Stimulated activated CD8-positive, alpha-beta memory T cell treated with anti-CD3 and anti-CD28 coated beads, Interleukin-4, amount 100 ng/mL, for 48 hours (primary cell): ENCODE results near the gene MEIOB.
"Not testable (repeated sequence)": the region's sequence is repeated elsewhere in the genome, so short reads cannot be mapped to it uniquely, and the experiment has no call there.

ENCODE experiments used
- DNase-seq: peaks from one replicate; pipeline ENCODE4 v3.0.0-alpha.2; 2020

Gene MEIOB

GRCh38 chr16:1807626-1808025 lies 64.3 kb downstream of the MEIOB start:
- no peak for DNase-seq

- no peak for DNase-seq
These were observed 71.3 kb downstream of the MEIOB start for GRCh38 chr16:1800701-1801100.

- DNase-seq: not testable (repeated sequence)
These were observed 72.7 kb downstream of the MEIOB start for GRCh38 chr16:1799263-1799662.

DNA sequence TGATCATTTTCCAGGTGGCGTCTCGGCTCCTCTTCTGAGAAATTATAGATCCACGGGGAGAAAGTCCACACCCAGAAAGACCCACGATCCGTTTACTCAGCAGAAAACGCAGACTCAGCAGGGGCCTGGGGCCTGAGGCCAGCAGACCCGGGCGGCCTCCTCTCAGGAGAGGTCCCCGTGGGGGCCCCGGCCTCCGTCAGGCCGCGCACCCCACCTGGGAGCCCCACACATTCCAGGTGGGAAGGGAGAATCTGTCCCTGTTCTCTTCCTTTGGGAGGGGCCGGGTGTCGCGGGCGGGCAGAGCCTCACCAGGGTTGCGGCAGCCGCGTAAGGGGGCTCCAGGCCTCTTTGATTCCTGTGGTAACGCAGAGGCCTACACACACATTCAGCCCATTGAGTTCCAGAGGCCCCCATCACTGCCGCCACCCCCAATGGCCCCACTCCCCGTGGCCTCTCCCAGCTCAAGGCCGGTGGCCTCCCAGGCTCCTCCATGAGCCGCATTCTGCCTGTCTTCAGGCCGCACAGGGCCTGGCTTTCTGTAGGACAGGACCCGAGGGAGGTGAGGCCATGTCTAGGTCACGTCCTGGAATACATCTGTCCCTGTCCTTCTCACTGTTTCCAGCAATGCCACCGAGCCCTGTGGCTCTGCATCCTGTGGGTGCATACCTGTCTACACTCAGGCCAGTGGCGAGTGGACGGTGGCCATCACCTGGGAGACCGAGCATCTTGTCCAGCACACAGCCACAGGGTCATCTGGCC lies 76.9 kb downstream of the MEIOB start:
- no peak for DNase-seq

GRCh38 chr16:1794221-1794871 lies 77.6 kb downstream of the MEIOB start:
- no peak for DNase-seq

GRCh38 chr16:1793578-1794220 lies 78.3 kb downstream of the MEIOB start, which contains the start of gene IGFALS:
Gene IGFALS, minus strand, starts transcription at chr16:1793705. Its CDS starts 53 bp downstream, at chr16:1793652.
- DNase-seq: no peak

- DNase-seq: no peak
These were observed 79.0 kb downstream of the MEIOB start for GRCh38 chr16:1792836-1793577.

GRCh38 chr16:1791943-1792812 lies 79.8 kb downstream of the MEIOB start:
- DNase-seq: no peak

- no peak for DNase-seq
These were observed 80.6 kb downstream of the MEIOB start for GRCh38 chr16:1791256-1791942.

GRCh38 chr16:1790611-1791255 lies 81.2 kb downstream of the MEIOB start:
- no peak for DNase-seq

- no peak for DNase-seq
These were observed 81.7 kb downstream of the MEIOB start for GRCh38 chr16:1790261-1790610.

DNA sequence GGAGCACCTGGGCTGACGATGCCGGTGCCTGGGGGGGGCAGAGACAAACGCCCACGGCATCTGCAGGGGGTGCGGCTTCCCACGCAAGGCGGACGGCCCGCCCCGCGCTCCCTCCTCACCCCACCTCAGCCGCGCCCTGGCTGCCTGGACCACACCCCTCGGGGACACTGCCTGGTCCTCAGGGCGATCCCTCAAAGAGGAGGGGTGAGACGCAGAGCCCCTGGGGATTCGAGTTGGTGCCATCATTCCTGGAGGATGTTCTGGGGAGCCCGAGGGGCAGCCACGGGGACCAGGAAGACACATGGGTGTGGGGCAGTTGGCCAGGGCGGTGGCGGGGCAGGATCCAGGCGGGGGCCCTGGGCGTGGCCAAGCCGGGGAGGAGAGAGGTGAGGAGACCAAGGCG lies 82.3 kb downstream of the MEIOB start:
- DNase-seq: no peak

DNA sequence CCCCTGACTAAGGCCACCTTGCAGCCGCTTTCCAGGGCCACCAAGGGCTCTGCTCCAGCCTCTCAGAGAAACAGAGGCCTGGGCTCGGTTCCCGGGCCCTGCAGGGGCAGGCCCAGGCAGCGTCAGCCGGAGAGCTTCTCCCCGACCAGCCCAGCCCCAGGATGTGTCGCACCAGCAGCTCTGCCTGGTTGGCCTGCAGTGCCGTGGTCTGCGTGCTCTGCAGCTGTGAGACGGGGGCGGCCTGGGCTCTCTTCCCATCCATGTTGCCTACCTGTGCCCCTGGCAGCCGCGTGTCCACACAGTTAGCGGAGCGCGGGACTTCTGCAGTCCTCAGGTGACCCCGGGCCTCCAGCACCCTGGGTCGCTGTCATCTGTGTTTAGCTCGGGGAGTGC lies 83.3 kb downstream of the MEIOB start:
- no peak for DNase-seq

- no peak for DNase-seq
These were observed 83.8 kb downstream of the MEIOB start for GRCh38 chr16:1788095-1788707.

DNA sequence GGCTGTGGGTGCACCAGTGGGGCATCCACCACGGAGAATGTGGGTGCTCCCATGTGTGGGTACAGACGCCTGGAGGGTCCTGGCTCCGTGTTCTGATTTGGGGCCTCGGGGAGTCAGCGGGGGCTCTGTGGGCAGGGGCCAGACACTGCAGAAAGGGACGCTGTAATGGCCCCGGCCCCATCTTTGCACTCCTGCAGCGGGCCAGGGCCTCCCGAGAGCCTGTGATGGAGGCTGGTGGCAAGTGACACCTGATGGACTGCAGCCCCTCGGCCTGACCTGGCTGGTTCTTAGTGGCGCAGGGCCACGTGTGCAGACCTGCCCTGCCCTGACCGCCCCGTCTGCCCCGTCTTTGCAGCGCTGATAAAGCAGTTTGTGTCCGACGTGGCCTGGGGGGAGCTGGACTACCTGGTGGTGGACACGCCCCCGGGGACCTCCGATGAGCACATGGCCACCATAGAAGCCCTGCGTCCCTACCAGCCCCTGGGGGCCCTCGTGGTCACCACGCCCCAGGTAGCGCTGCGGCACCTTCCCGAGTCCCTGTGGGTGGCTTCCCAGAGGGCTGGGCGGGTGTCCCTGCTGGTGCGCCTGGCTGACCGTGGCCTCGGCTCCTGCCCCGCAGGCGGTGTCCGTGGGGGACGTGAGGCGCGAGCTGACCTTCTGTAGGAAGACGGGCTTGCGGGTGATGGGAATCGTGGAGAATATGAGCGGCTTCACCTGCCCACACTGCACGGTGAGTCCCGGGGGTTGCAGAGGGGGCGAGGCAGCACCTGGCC lies 84.5 kb downstream of the MEIOB start:
- DNase-seq: no peak

GRCh38 chr16:1787056-1787321 lies 85.0 kb downstream of the MEIOB start:
- no peak for DNase-seq

DNA sequence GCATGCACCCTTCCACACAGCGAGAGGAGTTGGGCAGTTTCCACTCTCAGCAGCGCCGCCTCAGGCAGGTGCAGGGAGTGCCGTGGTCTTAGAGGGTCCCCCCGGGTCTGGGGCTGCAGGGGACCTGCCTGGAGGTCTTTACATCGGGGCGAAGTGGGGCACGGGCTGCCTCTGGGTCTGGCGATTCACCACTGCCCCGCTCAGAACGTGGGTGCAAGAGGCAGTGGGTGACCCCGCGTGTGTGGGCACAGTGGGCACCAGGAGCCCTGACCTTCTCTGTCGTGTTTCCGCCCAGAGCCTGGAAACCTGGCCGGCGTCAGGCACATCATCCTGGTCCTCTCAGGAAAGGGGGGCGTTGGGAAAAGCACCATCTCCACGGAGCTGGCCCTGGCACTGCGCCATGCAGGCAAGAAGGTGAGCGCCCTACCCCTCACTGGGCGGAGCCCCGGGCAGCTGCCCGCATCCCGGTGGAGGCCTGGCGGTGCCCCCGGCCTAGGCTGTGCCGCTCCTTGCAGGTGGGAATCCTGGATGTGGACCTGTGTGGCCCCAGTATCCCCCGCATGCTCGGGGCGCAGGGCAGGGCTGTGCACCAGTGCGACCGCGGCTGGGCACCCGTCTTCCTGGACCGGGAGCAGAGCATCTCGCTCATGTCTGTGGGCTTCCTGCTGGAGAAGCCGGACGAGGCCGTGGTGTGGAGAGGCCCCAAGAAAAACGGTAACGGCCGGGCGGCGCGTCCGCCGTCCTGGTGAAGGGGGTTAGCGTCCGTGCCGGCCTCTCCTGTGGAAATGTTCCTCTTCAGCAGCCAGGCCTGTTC lies 85.5 kb downstream of the MEIOB start:
- DNase-seq: no peak

GRCh38 chr16:1785846-1786170 lies 86.2 kb downstream of the MEIOB start:
- no peak for DNase-seq
